GM19463 (cell line): ENCODE data around the gene BST1.
"Not testable (repeated sequence)": the region's sequence is repeated elsewhere in the genome, so short reads cannot be mapped to it uniquely, and the experiment has no call there.

Experiments used
- ATAC-seq: cut with Tn5 transposase; IDR thresholded peaks from one replicate; pipeline ENCODE4 v1.9.1; 2021; ENCODE audit warnings: mild to moderate bottlenecking, moderate library complexity; ENCODE audit not compliant: unreplicated experiment

Gene BST1

DNA sequence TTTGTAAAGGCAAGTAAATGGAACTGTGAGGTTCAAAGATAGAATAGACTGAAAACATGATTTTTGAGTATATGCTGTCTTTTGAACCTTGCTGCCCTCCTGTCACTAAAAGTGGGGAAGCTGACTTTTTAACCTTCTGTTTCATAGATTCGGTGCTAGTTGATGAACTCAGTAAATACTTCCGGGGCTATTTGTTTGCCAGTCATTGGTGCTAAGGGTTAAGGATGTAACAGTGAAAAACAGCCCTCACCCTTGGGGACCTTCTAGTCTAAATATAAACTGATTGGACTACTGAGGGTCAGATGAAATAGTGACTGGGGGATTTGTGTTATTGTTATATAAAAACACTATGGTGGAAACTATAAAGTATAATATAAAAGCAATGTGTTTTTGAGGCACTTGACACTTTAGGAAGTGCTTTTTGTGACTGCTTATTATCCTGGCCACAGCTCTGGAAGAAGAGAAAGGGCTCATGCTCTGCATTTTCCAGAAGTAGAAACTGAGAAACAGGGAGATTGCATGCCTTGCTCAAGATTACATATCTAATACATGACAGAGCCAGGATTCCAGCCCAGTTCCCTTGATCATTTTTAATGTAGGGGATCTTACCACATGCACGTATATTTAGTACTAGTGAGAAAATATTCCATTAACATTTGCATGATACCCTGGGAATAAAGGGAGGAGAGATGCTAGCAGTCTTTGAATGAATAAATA is 3.9 kb downstream of the BST1 start:
- ATAC-seq = no peak

DNA sequence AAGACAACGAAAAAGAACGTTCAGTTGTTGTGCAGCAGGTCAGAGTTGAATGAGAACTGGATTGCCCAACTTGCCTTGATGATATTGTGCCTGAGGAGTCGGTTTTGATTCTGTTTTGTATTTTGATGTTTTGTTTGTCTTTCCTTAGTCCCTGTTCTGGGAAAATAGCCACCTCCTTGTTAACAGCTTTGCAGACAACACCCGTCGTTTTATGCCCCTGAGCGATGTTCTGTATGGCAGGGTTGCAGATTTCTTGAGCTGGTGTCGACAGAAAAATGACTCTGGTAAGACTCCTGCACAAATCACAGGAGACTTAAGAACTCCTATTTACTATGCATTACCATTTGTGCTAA is 4.5 kb downstream of the BST1 start:
- no peak for ATAC-seq

- ATAC-seq = no peak
These were observed 8.9 kb downstream of the BST1 start for GRCh38 chr4:15711762-15712161.

DNA sequence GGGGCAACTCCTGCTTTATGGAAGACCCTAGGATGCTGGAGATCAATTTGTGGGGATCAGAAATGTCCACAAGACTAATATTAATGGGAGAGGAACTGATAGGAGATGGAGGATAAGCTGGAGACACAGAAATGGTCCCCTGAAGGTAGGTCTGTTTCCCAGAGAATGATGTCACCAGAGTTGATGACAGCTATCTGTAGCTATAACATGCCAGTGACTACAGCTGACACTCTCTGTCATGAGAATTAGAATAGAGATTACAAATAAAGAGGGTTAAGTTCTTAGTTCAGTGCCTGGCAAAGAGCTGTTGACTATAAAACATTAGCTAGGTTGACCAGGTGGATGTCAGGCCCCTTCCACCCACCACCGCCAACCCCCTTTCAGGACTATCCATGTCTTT is 9.3 kb downstream of the BST1 start:
- no peak for ATAC-seq

GRCh38 chr4:15714141-15714540 is 11.3 kb downstream of the BST1 start:
- ATAC-seq = no peak

- ATAC-seq = no peak
These were observed 12.0 kb downstream of the BST1 start for GRCh38 chr4:15714646-15715435.

DNA sequence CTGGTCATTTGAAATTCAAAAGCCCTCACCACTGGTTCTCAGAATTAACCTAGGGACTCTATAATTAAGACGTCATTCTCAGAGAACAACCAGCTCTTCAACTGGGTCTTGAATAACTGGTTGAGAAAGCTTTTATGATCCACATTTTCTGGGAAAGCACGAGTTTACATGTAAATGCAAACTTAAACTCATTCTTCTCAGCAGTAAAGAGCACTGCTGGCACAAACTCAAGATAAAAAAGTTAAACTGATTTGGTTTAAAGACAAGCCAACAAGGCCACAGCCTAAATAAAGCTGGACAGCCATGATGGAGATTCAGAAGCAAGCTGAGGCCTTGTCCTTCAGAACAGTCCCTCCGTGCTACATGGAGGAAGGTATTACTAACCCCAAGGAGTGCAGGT is 13.2 kb downstream of the BST1 start:
- no peak for ATAC-seq

GRCh38 chr4:15717086-15717485 is 14.2 kb downstream of the BST1 start:
- ATAC-seq = no peak

GRCh38 chr4:15717657-15718416 is 15.0 kb downstream of the BST1 start:
- no peak for ATAC-seq

GRCh38 chr4:15718465-15718864 is 15.6 kb downstream of the BST1 start:
- ATAC-seq = no peak

DNA sequence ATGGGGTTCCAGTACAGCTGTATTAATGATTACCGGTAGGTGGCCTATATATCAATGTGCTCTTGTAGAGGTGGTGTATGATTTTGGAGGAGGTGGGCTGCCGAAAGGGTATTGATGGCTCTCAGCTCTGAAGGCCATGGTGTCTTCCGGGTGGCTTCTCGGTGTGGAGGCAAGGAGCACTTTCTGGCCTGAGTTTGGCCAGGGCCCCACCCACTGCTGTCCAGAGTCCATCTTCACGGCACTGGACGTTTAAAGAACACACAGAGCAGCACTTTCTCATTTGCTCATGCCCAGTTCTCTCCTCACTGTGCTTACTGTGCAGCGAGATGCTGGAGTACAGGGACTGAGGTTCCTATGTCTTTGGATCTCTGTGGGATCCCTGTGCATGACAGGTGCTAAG is 16.1 kb downstream of the BST1 start:
- ATAC-seq = no peak

- ATAC-seq = no peak
These were observed 16.6 kb downstream of the BST1 start for GRCh38 chr4:15719506-15719905.

DNA sequence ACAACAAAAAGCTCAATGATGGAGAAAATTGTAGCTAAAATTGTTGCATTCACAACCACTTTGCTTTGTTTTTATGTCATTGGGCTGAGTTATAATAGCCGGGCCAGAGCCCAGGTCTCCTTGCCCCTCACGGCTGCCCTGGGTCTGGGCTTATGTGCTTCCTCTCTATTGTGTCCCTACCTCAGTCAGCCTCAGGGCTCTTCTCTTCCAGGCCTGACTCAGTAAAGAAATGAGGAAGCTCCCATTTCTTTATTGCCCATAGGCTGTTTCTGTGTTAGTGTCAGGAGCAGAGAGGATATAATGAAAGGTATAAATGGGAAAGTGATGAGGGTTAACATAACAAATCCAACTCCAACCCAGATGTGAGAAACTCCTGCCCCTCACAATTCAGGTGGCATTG is 18.0 kb downstream of the BST1 start:
- no peak for ATAC-seq

DNA sequence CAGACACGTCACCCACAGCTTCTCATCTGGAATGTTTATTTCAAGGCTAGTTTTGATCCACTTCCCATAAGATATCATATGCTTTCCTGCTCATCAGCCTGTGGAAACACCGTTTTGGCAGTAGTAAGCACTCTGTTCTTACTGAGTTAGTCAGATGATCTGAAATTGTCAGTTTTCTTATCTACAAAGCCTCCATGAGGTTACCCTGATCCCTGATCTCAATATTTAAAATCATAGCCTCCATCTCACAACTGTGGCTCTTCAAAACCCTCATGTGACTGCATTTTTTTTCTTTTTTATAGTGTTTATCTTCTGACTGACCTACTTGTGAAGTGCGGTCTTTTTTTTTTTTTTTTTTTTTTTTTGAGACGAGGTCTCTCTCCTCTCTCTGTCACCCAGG is 22.7 kb downstream of the BST1 start:
- ATAC-seq = no peak

GRCh38 chr4:15729910-15730533 is 27.2 kb downstream of the BST1 start:
- ATAC-seq = peak; percentile 72

DNA sequence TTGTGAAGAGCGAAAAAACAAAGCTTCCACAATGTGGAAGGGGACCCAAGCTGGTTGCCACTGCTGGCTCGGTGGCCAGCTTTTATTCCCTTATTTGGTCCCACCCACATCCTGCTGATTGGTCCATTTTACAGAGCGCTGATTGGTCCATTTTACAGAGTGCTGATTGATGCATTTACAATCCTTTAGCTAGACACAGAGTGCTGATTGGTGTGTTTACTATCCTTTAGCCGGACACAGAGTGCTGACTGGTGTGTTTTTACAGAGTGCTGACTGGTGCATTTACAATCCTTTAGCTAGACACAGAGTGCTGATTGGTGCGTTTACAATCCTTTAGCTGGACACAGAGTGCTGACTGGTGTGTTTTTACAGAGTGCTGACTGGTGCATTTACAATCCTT is 30.2 kb downstream of the BST1 start:
- ATAC-seq = not testable (repeated sequence)

DNA sequence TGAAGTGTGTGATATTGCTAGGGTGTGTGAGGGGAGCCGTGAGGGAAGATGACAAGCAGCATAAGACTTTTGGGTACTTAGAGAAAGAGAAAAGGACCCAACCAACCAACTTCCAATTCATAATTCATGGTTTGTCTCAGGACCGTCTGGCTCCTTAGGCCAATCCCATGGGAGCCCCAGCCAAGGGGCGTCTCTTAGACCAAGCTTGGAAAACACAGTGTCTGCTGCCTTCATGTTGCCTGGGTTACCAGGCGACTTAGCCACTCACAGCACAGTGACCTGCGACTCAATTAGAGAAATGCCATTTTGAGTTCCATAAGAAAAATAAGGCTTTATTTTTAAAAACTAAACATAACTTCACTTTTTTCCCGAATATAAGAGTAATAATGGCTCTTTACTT is 32.7 kb downstream of the BST1 start:
- ATAC-seq = no peak

DNA sequence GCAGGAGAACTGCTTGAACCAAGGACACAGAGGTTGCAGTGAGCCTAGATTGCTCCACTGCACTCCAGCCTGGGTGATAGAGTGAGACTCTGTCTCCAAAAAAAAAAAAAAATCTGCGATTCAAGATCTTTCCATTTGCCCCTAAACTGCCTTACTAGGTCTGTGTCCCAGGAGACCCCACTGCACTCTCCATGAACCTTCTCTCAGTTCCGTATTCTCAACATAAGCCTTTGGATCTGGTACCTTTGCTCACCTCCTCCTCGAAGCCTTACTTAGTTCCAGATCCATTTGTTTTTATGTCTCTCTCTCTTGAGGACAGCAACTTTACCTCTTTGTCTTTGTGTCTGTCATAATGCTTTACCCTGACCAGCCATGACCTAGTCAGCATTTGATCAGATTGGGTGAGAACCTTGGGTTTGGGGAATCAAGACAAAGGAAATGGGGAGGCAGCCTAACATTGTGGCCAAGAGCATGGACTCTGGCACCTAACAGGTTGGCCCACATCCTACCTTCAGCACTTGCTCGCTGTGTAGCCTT is 33.7 kb downstream of the BST1 start:
- no peak for ATAC-seq

DNA sequence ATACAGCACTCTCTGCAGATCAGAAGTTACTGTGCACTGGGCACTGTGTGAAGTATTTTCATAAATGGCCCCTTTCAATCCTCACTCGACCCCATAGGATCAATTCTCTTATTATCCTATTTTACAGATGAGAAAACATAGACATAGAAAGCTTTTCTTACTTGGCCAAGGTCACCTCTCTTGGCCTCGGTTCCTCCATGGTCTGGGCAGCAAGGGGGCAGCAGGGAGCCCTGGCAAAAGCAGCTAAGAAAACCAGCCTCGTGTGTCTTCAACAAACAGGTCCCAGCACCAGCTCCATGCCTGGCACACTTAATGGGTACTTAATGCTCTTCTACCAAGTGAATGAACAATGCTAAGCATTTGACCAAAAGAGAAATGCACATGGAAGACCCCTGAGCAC is 34.4 kb downstream of the BST1 start:
- no peak for ATAC-seq

GRCh38 chr4:15738877-15739276 is 36.0 kb downstream of the BST1 start:
- no peak for ATAC-seq

GRCh38 chr4:15740764-15741404 is 38.0 kb downstream of the BST1 start:
- no peak for ATAC-seq
